Measurements from ENCODE around the gene ONECUT1. TPM values are rescaled to one million over a fixed set of nuclear protein-coding genes. Genes with fewer than 3 reads are reported as not detected.
A peak's percentile ranks its signal among the peaks of the same experiment; 100 is the strongest.

The ONECUT1 gene
- total and polyA plus RNA-seq, 2 of the 8 experiments (the other 6 are each of a cell fraction or from before 2014, with no cell fraction given) = 0.65 to 6.4 TPM

DNA sequence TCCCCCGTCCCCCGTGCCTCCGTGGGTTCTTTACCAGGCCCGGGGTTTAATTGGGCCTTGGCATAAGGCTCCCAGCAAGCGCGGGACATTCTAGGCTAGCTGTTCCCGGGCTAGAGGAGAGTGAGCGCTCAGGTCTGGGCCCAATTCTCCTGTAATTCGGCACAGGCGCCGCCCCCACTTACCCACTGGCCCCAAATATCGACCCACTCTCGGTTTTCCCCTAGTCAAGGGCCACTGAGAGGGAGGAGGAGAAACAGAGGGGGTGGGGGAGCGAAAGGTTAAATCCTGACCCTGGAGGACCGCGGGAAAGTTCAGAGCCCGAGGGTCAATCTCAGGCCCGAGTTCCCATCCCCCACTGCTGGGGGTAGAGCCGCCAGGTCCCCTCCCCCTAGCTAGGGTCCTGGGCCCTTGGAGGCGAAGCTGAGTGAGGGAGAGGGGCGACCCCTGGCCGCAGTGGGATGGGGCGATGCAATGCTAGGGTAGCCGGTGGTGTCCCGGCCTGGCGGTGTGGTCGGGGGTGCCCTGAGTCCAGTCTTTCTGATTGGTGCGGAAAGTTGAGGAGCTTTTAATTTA lies 8.5 kb upstream of the ONECUT1 start:
- H3K9ac ChIP-seq (replicated peaks in 1 of 4; ENCODE audit: extremely low read depth in 1 of 4, low read depth in 3 of 4, low read length in 3 of 4) = no peak overlapping the region
- H2AK5ac ChIP-seq (ENCODE audit: low read depth, low read length) = no peak overlapping the region
- peak in 1 of 2 experiments; percentile 83 for DNase-seq (ENCODE audit: low read depth in 1 of 2, low spot score in 2 of 2)
- no peak overlapping the region for H3K56ac ChIP-seq (replicated peaks; ENCODE audit: insufficient read length, low read depth, low read length)
- no peak overlapping the region for H2BK120ac ChIP-seq (replicated peaks; ENCODE audit: low read depth, low read length)
- peak overlapping the region; percentile 18; the same call in 1 of the 2 replicates for H4K8ac ChIP-seq (ENCODE audit: extremely low read depth, insufficient read depth, low read length)
- H3K27ac ChIP-seq (ENCODE audit: low read depth, low read length) = no peak overlapping the region
- H3K14ac ChIP-seq (ENCODE audit: insufficient read length) = no peak overlapping the region
- no peak overlapping the region for H2AFZ ChIP-seq (ENCODE audit: low read length)
- H2BK15ac ChIP-seq (ENCODE audit: low read length) = no peak overlapping the region
- H2BK12ac ChIP-seq (ENCODE audit: low read depth, low read length) = no peak overlapping the region
- H4K91ac ChIP-seq (replicated peaks; ENCODE audit: insufficient read length, low read length) = no peak overlapping the region
- H3K23ac ChIP-seq (ENCODE audit: insufficient read length) = no peak overlapping the region
- H2BK20ac ChIP-seq (ENCODE audit: low read length) = no peak overlapping the region
- no peak overlapping the region for H3K18ac ChIP-seq (ENCODE audit: extremely low read depth, low read length)
- FAIRE-seq = no peak
- peaks cover 54 to 100% (median 94%) of the 10 kb centered on the region in 4 experiments for H3K27me3 ChIP-seq (replicated peaks in 1 of 4; ENCODE audit: control insufficient read depth in 3 of 4, extremely low read depth in 1 of 4, insufficient read depth in 3 of 4, low read length in 3 of 4)
- peak overlapping the region; percentile 75 to 79 for H3K4me2 ChIP-seq (ENCODE audit: insufficient read depth in 1 of 2, low read depth in 2 of 2, low read length in 2 of 2)
- H3K4me1 ChIP-seq (replicated peaks in 1 of 4; ENCODE audit: control insufficient read depth in 3 of 4, insufficient read depth in 4 of 4, low read length in 3 of 4) = peaks cover 23 to 61% (median 37%) of the 10 kb centered on the region in 4 experiments
- ChIA-PET CTCF (ENCODE audit: partially characterized antibody) (interaction anchor here (1.2 to 13.4 kb wide), 4 partner anchors 11 to 26 kb away, joined by 4 to 182 read pairs (median 5); partner anchors contain the start of gene ONECUT1), POLR2A (ENCODE audit: partially characterized antibody) (interaction anchor here (2.8 to 14.4 kb wide), 2 partner anchors 10 kb away, joined by 7 to 225 read pairs; partner anchors contain the start of gene ONECUT1)
- peaks cover 0 to 19% of the 10 kb centered on the region in 2 experiments; a peak in 2 of 4 replicates for H3K79me2 ChIP-seq (ENCODE audit: control insufficient read depth in 1 of 2, insufficient read depth in 2 of 2, low read length in 2 of 2)
- H3K9me3 ChIP-seq (ENCODE audit: insufficient read depth in 2 of 2, low read depth in 1 of 2, low read length in 1 of 2) = peaks cover 0 to 7% of the 10 kb centered on the region in 2 experiments; a peak in 1 of 4 replicates
- no peak overlapping the region for H4K5ac ChIP-seq (ENCODE audit: insufficient read length, low read depth, low read length)
- no peak overlapping the region for H2BK5ac ChIP-seq (ENCODE audit: low read depth, low read length)
- peak overlapping the region in 3 of 4 experiments; percentile 18 to 56 (median 32); a peak in 5 of 8 replicates for H3K4me3 ChIP-seq (ENCODE audit: extremely low read depth in 1 of 4, insufficient read depth in 2 of 4, low read depth in 3 of 4, low read length in 4 of 4)
- H4K20me1 ChIP-seq (replicated peaks in 1 of 2; ENCODE audit: control insufficient read depth in 1 of 2, insufficient read depth in 2 of 2, low read length in 2 of 2) = peaks cover 28 to 42% of the 10 kb centered on the region in 2 experiments
- H3K4ac ChIP-seq (replicated peaks; ENCODE audit: insufficient read length, low read depth, low read length) = no peak overlapping the region
- peaks cover 11% of the 10 kb centered on the region for H3K23me2 ChIP-seq (ENCODE audit: low read depth, low read length)
- 2% methylated on average over 27 of the region's 28 CpGs; no CpG with 5 or more reads in 1 of the 2 experiments for WGBS, 2 experiments (ENCODE audit: extremely low coverage in 1 of 2, insufficient coverage in 1 of 2, insufficient read length in 1 of 2, insufficient replicate concordance in 2 of 2, low coverage in 1 of 2, low lambda C conversion rate in 2 of 2, missing lambda C conversion rate in 1 of 2)
- no peaks in the 10 kb centered on the region; a peak in 1 of 8 replicates for H3K36me3 ChIP-seq (ENCODE audit: control insufficient read depth in 2 of 4, insufficient read depth in 4 of 4, low read length in 3 of 4)
- no peaks in the 10 kb centered on the region; the same call in 1 of the 2 replicates for H3K79me1 ChIP-seq (ENCODE audit: low read depth, low read length)
- TF ChIP-seq SIX5 (IDR thresholded peaks at IDR 0.05; ENCODE audit: low read depth, low read length) (no peak), POLR2AphosphoS5 (IDR thresholded peaks at IDR 0.05; ENCODE audit: low read depth, low read length) (0 out of 2 replicates have a peak, but pooled peaks have one; percentile 41), SP4 (IDR thresholded peaks at IDR 0.05; ENCODE audit: low read length) (no peak)
